ENCODE results near the gene TRIM24. TPM values are rescaled to one million over a fixed set of nuclear protein-coding genes. Genes with fewer than 3 reads are reported as not detected.
A peak's percentile ranks its signal among the peaks of the same experiment; 100 is the strongest.

Gene TRIM24
- total and polyA plus RNA-seq, 2 of the 13 experiments (the other 11 are each of a cell fraction or from before 2014, with no cell fraction given) = 100 to 106 TPM

DNA sequence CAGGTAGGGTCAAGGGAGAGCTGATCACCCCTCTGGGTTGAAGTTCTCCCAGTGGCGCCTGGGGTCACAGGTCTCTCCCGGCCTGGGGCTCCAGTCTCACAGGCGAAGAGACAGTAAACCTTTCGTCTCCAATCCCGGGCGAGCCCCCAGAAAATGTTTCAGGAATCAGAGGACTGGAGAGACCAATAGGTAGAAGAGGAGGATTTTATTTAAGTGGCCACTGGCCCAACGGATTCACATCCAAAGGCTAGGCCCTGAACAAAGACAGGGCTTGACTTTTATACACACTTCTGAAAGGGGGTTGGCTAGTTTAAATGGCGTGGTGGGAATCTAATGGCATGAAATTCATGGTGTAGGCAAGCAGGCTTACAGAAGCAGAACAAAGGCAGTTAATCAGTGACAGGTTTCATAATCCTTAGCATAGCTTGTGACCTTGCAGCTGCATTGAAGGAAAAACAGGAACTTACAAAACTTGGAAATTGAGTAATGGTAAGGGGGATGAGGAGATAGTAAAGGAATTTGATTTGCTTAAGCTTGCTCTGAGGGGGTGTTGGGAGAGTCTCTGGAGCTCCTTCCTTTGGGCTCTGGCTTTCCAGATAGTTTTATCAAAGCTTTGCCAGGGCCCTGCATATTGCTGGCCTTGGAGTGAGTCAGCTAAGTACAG is 105.5 kb downstream of the TRIM24 start (continued):
- TF ChIP-seq SIN3B (IDR thresholded peaks at IDR 0.05; ENCODE audit: low read length) (no peak), ZNF280D (CRISPR knock-in tag; IDR thresholded peaks at IDR 0.05) (peak; percentile 83; the same call in 1 of the 2 replicates), PITX1 (CRISPR knock-in tag; IDR thresholded peaks at IDR 0.05) (peak; percentile 73; the same call in 1 of the 2 replicates), ZNF256 (CRISPR knock-in tag; conservative IDR thresholded peaks at IDR 0.05) (no peak), NFATC3 (CRISPR knock-in tag; IDR thresholded peaks at IDR 0.05) (no peak), ZNF382 (CRISPR knock-in tag; IDR thresholded peaks at IDR 0.05; ENCODE audit: borderline replicate concordance) (no peak), CENPBD1 (CRISPR knock-in tag; IDR thresholded peaks at IDR 0.05; ENCODE audit: borderline replicate concordance, low read depth) (no peak; the same call in 1 of the 2 replicates), TRIM24 (CRISPR knock-in tag; IDR thresholded peaks at IDR 0.05) (peak; percentile 95), MYC (CRISPR knock-in tag; IDR thresholded peaks at IDR 0.05; ENCODE audit: borderline replicate concordance) (no peak), TOPORS (CRISPR knock-in tag; IDR thresholded peaks at IDR 0.05) (peak; percentile 81; the same call in 1 of the 2 replicates), NFIB (CRISPR knock-in tag; IDR thresholded peaks at IDR 0.05; ENCODE audit: borderline replicate concordance) (no peak), ZNF441 (CRISPR knock-in tag; IDR thresholded peaks at IDR 0.05; ENCODE audit: borderline replicate concordance) (0 out of 2 replicates have a peak, but pooled peaks have one; percentile 55), MIER3 (CRISPR knock-in tag; IDR thresholded peaks at IDR 0.05; ENCODE audit: borderline replicate concordance) (peak; percentile 93; the same call in 1 of the 2 replicates), REPIN1 (CRISPR knock-in tag; IDR thresholded peaks at IDR 0.05; ENCODE audit: borderline replicate concordance, low read depth) (peak; percentile 77; the same call in 1 of the 2 replicates)
- TF ChIP-seq, protein P1, sequence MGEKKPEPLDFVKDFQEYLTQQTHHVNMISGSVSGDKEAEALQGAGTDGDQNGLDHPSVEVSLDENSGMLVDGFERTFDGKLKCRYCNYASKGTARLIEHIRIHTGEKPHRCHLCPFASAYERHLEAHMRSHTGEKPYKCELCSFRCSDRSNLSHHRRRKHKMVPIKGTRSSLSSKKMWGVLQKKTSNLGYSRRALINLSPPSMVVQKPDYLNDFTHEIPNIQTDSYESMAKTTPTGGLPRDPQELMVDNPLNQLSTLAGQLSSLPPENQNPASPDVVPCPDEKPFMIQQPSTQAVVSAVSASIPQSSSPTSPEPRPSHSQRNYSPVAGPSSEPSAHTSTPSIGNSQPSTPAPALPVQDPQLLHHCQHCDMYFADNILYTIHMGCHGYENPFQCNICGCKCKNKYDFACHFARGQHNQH (CRISPR knock-in tag; IDR thresholded peaks at IDR 0.05) = peak; percentile 65; the same call in 1 of the 2 replicates
- TF ChIP-seq, protein P2, sequence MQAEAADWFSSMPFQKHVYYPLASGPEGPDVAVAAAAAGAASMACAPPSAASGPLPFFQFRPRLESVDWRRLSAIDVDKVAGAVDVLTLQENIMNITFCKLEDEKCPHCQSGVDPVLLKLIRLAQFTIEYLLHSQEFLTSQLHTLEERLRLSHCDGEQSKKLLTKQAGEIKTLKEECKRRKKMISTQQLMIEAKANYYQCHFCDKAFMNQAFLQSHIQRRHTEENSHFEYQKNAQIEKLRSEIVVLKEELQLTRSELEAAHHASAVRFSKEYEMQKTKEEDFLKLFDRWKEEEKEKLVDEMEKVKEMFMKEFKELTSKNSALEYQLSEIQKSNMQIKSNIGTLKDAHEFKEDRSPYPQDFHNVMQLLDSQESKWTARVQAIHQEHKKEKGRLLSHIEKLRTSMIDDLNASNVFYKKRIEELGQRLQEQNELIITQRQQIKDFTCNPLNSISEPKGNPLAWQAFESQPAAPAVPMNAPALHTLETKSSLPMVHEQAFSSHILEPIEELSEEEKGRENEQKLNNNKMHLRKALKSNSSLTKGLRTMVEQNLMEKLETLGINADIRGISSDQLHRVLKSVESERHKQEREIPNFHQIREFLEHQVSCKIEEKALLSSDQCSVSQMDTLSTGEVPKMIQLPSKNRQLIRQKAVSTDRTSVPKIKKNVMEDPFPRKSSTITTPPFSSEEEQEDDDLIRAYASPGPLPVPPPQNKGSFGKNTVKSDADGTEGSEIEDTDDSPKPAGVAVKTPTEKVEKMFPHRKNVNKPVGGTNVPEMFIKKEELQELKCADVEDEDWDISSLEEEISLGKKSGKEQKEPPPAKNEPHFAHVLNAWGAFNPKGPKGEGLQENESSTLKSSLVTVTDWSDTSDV (CRISPR knock-in tag; IDR thresholded peaks at IDR 0.05) = no peak
- TF ChIP-seq, protein P3, sequence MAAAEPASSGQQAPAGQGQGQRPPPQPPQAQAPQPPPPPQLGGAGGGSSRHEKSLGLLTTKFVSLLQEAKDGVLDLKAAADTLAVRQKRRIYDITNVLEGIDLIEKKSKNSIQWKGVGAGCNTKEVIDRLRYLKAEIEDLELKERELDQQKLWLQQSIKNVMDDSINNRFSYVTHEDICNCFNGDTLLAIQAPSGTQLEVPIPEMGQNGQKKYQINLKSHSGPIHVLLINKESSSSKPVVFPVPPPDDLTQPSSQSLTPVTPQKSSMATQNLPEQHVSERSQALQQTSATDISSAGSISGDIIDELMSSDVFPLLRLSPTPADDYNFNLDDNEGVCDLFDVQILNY (CRISPR knock-in tag; conservative IDR thresholded peaks at IDR 0.05) = no peak
